ENCODE results near the gene CRLF3. TPM values are rescaled to one million over a fixed set of nuclear protein-coding genes. Genes with fewer than 3 reads are reported as not detected.

The CRLF3 gene
- total RNA-seq, 1 donor from 2014 or later = 10.0 TPM

DNA sequence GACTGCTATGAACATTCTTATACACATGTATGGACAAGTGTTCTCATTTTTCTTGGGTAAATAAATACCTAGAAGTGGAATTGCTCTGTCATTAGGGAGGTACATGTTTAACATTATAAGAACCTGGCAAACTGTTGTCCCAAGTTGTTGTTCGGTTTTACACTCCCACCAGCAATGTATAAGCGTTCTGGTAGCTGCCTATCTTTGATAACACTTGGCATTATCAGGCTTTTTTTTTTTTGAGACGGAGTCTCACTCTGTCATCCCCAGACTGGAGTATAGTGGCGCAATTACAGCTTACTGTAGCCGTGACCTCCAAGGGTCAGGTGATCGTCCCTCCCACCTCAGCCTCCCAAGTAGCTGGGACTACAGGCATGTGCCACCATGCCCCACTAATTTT is 23.5 kb upstream of the CRLF3 start:
- H3K27ac ChIP-seq = no peak overlapping the region
- no peaks in the 10 kb centered on the region for H3K27me3 ChIP-seq
- H3K9me3 ChIP-seq = no peaks in the 10 kb centered on the region
- H3K36me3 ChIP-seq = peaks cover 0 to 2% of the 10 kb centered on the region in 2 donors
- DNase-seq (ENCODE audit: low spot score in 2 of 2) = no peak
- intact Hi-C loops (cut with DNase I) = no loop called here
- no peak overlapping the region for H3K4me3 ChIP-seq
- no peaks in the 10 kb centered on the region for H3K4me1 ChIP-seq
- TF ChIP-seq, protein P1, sequence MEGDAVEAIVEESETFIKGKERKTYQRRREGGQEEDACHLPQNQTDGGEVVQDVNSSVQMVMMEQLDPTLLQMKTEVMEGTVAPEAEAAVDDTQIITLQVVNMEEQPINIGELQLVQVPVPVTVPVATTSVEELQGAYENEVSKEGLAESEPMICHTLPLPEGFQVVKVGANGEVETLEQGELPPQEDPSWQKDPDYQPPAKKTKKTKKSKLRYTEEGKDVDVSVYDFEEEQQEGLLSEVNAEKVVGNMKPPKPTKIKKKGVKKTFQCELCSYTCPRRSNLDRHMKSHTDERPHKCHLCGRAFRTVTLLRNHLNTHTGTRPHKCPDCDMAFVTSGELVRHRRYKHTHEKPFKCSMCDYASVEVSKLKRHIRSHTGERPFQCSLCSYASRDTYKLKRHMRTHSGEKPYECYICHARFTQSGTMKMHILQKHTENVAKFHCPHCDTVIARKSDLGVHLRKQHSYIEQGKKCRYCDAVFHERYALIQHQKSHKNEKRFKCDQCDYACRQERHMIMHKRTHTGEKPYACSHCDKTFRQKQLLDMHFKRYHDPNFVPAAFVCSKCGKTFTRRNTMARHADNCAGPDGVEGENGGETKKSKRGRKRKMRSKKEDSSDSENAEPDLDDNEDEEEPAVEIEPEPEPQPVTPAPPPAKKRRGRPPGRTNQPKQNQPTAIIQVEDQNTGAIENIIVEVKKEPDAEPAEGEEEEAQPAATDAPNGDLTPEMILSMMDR (IDR thresholded peaks at IDR 0.05) = no peak

DNA sequence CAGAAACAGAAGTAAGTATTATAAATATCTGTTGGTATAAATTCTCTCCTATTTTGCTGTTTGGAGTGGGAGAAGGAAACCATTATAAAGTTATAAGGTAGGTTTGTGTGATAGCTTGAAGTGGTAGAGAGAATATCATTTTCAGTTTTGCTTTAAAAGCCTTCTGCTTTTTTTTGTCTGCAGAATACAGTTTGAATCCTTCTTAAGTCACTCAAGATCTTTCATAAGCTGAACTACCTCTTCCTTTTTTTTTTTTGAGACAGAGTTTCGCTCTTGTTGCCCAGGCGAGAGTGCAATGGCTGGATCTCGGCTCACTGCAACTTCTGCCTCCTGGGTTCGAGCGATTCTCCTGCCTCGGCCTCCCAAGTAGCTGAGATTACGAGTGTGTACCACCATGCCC is 16.3 kb upstream of the CRLF3 start:
- Histone ChIP-seq H3K27ac (no peak overlapping the region), H3K36me3 (no peaks in the 10 kb centered on the region), H3K4me1 (no peaks in the 10 kb centered on the region), H3K4me3 (no peak overlapping the region), H3K27me3 (no peaks in the 10 kb centered on the region), H3K9me3 (no peaks in the 10 kb centered on the region)
- intact Hi-C loops (cut with DNase I) = no loop called here
- TF ChIP-seq, protein P1 (IDR thresholded peaks at IDR 0.05) = no peak
- no peak for DNase-seq (ENCODE audit: low spot score in 2 of 2)

DNA sequence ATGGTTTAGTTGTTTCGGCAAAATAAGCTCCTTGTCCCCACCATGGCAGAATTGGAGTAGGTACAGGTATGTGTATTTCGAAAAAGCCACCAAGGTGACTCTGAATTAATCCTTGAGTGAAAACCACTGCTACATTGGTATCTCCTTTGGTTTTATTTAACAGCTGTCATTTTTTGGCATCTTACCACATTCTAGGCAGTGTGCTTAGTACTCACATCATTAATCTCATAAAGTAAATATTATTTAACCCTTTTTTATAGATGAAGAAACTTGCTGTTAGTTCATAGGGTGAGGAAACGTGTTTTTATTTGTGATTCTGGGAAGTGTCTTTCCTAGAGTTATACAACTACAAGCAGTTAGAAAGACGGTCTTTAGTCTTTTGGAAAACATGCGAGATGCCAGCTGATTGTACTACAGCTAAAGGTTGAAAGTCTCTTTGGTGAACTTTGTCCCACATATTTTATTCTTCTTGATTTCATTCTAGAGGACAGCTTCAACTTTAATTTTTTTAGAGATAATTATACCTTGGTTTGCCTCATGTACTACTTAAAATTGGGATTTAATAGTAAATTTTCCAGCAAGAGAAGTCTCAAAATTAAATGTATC is 13.8 kb upstream of the CRLF3 start:
- H3K27me3 ChIP-seq = no peaks in the 10 kb centered on the region
- TF ChIP-seq, protein P1 (IDR thresholded peaks at IDR 0.05) = no peak
- intact Hi-C loops (cut with DNase I) = no loop called here
- no peak for DNase-seq (ENCODE audit: low spot score in 2 of 2)
- H3K27ac ChIP-seq = no peak overlapping the region
- no peaks in the 10 kb centered on the region for H3K4me1 ChIP-seq
- H3K36me3 ChIP-seq = no peaks in the 10 kb centered on the region
- no peak overlapping the region for H3K4me3 ChIP-seq
- H3K9me3 ChIP-seq = no peaks in the 10 kb centered on the region

DNA sequence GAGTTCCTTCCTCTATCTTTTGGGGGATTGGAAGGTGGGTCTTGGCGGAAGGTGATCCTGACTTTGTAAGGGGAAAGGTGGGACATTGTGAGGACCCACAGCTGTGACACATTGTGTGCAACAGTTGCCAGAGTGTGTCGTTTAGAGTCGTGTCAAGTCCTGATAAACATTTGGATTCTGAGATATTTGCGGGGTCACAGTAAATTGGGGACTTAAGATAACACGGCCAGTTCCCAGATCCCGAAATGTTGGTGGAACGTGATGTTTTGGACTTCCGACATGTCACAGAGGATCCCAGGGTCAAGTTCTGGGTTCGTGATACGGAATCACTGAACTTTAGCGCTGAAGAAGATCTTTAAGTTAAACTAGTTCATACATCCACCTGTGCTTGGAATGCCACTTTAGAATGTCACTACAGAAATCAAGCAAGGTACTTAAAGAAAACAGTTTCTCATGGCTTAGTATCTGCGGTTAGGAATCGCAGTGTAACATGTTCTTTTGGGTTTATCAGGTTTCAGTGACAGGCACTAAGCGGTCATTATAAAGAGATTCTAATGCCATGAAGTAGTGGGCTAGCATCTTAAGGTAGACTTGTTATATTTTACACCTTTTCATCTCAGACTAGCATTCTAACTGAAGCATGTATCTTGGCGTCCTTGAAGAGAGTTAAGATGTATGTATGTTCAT is 8.1 kb upstream of the CRLF3 start:
- TF ChIP-seq, protein P1 (IDR thresholded peaks at IDR 0.05) = no peak
- H3K36me3 ChIP-seq = no peaks in the 10 kb centered on the region
- no peak overlapping the region for H3K27ac ChIP-seq
- DNase-seq (ENCODE audit: low spot score in 2 of 2) = no peak
- peaks cover 8 to 10% of the 10 kb centered on the region in 2 donors for H3K4me1 ChIP-seq
- no peaks in the 10 kb centered on the region for H3K9me3 ChIP-seq
- peak overlapping the region; percentile 62 to 91 for H3K4me3 ChIP-seq
- H3K27me3 ChIP-seq = no peaks in the 10 kb centered on the region
- intact Hi-C loops (cut with DNase I) = no loop called here

DNA sequence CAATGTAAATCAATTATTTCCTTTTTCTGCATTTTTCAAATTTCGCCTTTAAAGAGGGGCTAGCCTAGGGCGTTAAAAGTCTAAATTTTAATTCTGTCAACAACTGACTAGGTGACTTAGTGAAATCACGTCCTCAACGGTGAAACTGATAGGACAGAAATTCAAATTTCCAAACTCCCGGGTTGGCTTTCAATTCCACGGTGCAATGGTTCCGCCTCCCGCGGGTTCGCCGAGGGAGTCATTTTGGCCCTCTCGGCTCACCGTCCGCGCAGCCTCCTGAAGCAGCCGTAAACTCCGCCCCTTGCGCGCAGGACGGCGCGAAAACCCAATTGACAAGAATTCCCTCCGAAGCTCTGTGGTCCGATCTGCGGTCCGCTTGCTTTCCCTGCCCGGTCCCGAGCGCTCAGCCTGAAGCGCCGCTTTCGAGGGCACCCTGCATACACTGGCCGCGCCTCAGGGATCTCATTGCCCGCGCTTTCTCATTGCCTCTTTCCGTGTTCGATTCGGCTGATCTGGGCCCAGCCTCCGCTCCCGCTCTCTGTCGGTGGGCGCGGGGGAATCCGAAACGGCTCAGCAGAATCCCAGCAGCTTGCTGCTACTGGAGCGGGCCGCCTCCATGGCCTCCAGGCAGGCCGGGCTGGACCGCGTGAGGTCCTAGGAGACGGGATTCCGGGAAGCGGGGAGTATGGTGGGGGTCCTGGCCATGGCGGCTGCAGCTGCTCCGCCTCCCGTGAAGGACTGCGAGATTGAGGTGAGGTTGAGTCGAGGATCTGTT is 7.4 kb upstream of the CRLF3 start, which contains the start of gene ATAD5:
TSS of gene ATAD5 (plus strand) at position 304 of the 775 bp plus-strand sequence. CDS start at position 686, 382 bp downstream.
- Histone ChIP-seq H3K27ac (no peak within 1 kb of the TSS), H3K27me3 (no peaks in the 10 kb centered on the region), H3K9me3 (no peaks in the 10 kb centered on the region), H3K4me1 (peaks cover 8 to 10% of the 10 kb centered on the region in 2 donors), H3K4me3 (peak within 1 kb of the TSS; percentile 62 to 91), H3K36me3 (no peaks in the 10 kb centered on the region)
- peak; percentile 51 to 95 for DNase-seq (ENCODE audit: low spot score in 2 of 2)
- intact Hi-C loops (cut with DNase I) = no loop called here
- TF ChIP-seq, protein P1 (IDR thresholded peaks at IDR 0.05) = no peak

All from ascending aorta (tissue), 2 donors.